OCI-M2 (cell line): ENCODE measurements around the gene CLK4.
A peak's percentile ranks its signal among the peaks of the same experiment; 100 is the strongest.

Source experiments
- DNase-seq: peaks from one replicate; lab custom pipeline; 2025; ENCODE audit not compliant: unreplicated experiment; lab: John Stamatoyannopoulos, UW

The CLK4 gene

DNA sequence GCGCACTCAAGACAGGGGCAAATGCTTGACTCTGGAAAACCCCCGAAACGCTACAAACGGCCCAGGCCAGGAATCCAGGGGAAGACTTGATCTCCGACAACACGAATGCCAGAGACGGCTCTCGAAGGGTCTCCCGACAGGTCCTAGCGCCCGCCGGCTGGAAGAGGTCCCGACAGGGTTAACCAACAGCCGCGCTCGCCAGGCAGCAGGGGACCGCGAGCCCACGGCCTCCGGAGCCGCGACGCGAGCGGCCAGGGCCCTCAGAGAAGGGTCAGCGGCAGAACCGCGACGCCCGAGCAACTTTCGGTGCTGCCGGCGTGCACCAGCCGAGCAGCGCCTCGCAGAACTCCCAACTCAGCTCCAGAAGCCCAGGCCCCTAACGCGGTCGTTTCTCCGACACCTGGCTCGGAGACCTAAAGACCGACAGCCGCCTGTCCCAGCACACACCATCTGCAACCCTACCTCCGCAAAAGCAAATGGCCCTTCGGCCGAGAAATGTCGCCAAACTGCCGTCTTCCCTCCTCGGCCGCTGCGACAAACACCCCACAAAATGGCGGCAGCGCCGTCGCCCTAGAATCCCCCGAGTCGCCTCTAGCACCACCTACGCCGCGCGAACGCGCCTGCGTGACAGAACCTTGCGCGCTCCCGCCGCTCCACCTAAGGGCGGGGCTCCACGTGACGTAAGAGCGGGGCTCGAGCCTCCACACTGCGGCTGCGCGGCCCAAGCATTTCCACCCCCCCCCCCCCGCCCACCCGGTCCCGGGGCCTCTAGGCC, at the start of gene CLK4:
TSS of gene CLK4 (minus strand) at position 567 of the 775 bp plus-strand sequence. CDS start 3,634 bp downstream, outside the sequence.
- peak; percentile 20 for DNase-seq

GRCh38 chr5:178675922-178676321, 49.1 kb upstream of the CLK4 start:
- DNase-seq, result no peak

DNA sequence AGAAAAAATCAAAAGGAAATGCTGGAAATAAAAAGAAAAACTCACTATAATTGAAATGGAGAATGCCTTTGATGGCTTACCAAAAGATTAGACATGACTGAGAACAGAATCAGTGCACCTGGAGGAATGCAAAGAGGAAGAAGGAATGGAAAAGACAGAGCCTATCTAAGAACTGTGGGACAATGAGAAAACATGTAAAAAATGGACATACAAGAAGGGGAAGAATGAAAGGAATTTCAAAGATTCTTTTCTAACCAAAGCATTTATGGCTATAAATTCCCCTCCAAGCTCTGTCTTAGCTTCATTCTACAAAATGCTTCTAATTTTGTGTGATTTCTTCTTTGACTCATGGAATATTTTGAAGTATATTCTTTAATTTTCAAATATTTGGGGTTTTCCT, 47.5 kb upstream of the CLK4 start:
- DNase-seq, result no peak

- no peak for DNase-seq
Measured at GRCh38 chr5:178673801-178674295, 47.0 kb upstream of the CLK4 start.

DNA sequence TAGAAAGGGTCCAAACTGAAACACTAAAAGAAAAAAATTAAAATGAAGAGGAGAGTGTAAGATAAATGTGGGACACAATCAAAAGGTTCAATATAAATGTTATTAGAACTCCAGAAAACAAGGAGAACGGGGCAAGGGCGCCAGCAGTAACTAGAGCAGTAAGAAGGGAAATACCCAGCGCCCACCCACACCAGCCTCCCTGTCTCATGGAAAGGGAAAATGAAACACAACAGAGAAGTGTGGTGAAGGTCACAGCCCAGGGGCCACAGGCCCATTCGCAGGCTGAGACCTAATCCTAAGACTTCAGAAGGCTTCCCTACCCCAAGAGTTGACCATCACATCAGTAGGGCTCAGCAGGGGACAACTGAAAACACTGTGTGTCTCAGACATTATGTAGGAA, 45.8 kb upstream of the CLK4 start:
- DNase-seq, result no peak

DNA sequence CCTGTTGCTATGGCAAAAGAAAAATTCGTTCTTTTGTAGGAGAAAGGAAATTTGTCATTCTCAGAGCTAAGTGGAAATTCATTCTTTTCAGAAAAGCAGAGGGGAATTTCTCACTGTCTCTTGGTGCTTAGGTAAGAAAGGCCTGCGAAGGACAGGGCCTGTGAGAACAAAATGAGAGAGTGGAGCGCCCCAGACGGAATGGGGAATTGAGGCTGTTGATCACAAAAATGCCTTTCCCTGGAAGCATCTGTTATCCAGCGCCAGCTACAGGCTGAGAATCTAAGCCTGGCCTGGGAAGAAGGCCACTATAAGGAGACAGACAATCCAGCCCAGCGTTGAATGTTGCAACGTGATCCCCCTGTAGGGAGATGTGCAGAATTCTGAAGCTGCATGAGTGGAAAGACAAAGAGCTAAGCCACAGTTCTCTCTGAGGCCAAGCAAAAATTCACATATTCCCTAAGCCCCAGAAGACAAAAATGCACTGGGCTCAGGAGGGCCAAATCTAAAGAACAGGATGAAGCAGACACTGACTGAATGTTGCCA, 44.8 kb upstream of the CLK4 start:
- DNase-seq, result no peak

- no peak for DNase-seq
Measured at GRCh38 chr5:178670351-178670885, 43.6 kb upstream of the CLK4 start.

- no peak for DNase-seq
Measured at GRCh38 chr5:178668579-178668978, 41.7 kb upstream of the CLK4 start.

DNA sequence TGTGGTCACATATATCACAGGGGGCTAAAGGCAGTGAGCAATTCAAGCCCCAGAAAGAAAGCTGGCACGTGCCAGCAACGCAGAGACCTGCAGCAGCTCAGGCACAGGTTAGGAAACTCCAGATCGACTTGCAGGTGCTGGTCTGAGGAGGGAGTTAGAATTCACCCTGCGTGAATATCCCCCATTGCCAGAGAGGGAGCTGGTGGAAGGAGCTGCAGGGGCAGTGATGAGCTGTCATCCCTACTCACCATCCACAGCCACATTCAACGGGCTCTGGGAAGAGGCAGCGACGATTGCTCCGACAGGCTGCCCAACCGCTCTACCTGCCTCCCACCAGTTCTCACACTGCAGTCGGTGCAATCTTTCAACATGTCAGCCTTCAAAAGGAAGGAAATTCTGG, 40.8 kb upstream of the CLK4 start:
- DNase-seq, result no peak

DNA sequence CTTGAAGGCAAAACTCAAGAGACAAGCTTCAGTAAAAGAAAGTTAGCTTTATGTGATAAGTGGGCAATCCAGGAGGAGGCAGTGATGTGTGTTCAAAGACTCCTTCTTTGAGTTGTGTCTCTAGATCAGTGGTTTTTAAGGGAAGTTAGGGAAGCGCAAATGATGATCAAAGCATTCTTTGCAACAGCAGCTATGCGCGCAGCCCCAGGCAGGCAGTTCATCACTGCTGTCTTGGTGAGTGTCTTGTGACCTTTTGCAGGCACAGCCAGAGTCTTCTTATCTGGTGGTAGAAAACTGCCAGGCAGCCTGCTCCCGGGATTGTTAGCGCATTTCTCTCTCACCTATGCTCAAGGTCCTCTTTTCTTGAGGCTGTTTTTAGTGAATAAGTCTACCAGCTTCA, 40.3 kb upstream of the CLK4 start:
- DNase-seq, result no peak

GRCh38 chr5:178664141-178664540, 37.3 kb upstream of the CLK4 start:
- no peak for DNase-seq

GRCh38 chr5:178662541-178662860, 35.7 kb upstream of the CLK4 start:
- no peak for DNase-seq

DNA sequence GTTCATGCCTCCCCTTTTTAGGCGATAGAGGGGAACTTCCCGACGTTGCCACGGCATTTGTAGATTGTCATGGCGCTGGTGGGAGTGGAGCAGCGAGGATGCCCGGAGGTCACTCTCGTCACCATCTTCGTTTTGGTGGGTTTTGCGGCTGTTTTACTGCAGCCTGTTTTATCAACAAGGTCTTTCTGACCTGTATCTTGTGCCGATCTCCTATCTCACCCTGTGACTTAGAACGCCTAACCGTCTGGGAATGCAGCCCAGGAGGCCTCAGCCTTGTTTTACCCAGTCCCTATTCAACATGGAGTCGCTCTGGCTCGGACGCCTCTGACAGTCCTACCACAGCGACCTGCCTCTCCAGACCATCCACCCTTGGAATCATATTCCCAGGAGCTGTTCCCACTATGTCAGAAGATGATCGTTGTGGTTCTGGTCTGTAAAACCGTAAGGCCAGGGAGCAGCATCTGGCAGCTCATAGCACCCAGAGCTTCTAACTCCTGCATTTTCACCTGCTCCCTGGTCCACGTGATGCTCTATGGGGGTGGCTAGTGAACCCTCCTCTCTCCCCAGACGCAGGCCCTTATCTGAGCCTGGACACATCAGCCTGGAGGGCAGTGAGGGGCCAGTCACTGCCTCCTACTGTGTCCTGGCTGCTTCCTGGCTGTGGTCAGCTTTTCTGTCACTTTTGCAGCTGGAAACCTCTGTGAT, 35.1 kb upstream of the CLK4 start:
- DNase-seq, result no peak

DNA sequence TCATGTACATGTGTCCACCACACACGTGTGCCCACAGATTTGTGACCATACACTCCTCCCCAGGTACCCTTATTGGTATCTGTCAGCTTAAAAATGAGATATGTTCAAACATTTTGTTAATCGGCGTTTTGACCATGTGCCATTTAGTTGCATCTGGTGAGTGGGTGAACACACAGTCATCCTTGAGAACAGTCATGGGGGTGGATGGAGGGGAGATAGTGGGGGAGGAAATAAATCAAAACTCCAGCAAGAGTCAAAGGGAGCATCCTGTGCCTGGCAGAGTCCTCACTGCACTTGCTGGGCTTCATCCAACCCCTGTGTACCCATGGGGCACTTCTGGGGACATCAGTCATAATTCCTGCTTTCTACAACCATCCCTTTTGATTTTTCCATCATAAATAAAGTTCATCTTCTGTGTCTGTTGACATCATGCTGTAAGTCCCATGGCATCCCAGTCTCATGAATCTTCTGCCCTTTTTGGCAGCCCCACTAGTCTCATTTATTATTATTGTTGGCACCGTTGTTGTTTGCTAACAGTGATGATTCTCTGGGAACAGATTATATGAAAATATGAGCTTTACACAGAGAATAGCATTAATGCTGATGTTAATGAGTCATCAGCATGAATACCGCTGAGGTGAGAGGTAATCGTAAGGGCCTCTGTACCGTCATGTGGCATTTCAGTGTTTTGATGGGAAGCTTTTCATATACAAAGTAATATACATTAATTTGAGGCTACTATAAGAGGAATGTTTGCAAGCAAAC, 24.4 kb upstream of the CLK4 start:
- DNase-seq, result no peak

GRCh38 chr5:178650214-178650613, 23.4 kb upstream of the CLK4 start:
- DNase-seq, result no peak

DNA sequence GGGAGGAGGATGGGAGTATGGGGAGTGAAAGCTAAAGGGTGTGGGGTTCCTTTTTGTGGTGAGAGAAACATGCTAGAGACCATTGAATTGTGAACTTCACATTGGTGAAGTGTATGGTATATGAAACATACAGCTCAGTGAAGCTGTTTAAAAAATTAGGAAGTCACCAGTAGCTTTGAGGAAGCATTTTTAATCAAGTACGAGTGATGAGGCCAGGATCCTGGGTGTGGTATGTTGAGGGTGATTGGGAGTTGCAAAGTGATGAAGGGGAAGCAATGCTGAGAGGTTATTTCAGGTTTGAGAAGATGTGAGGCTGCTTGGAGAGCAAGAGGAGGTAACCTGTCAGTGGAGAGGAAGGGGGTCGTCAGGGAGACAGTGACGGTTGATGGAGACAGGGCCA, 22.7 kb upstream of the CLK4 start:
- DNase-seq, result no peak

- no peak for DNase-seq
Measured at GRCh38 chr5:178644826-178645545, 18.1 kb upstream of the CLK4 start.

DNA sequence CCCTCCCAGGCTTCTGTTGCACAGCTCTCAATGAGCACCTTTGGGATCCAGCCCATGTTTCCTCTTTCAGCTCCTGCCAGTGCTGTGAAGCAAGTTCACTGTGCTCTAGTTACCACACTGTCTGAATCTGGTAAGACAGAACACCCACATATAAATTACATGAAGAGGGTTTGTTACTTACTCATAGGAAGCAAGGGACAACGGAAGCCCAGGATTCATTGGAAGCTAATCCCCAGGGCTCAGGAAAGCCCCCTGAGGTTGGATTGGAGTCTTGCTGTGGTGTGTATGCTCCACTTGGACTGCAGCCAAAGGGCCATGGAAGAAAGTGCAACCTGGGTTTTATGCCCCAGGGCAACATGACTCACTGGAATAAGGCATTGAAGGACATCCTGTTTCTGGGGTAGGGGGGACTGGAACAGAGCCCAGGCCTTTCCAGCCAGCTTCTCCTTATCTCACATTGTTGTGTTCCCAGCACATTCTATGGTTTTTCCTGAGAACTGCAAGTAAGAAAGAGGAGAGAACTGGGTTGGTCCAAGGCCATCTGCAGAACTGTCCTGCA, 15.6 kb upstream of the CLK4 start:
- no peak for DNase-seq

DNA sequence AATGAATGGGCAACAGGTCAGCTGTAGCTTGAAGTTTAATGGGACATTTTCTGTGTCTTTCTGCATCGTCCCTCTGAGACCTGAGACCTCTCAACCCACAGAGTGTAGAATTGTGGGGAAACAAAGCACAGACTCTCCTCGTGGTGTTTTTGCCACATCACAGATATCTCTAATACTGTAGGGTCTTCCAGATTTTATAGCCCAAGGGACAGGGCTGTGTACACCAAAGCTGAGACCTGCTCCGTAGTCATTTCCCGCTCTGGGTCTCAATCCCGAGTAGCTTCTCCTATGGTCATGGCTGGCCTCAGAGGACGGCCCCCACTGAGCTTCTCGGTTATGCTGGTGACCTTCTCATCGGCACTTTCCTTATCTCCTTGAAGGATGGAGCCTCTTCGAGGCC, 14.9 kb upstream of the CLK4 start:
- DNase-seq, result no peak

DNA sequence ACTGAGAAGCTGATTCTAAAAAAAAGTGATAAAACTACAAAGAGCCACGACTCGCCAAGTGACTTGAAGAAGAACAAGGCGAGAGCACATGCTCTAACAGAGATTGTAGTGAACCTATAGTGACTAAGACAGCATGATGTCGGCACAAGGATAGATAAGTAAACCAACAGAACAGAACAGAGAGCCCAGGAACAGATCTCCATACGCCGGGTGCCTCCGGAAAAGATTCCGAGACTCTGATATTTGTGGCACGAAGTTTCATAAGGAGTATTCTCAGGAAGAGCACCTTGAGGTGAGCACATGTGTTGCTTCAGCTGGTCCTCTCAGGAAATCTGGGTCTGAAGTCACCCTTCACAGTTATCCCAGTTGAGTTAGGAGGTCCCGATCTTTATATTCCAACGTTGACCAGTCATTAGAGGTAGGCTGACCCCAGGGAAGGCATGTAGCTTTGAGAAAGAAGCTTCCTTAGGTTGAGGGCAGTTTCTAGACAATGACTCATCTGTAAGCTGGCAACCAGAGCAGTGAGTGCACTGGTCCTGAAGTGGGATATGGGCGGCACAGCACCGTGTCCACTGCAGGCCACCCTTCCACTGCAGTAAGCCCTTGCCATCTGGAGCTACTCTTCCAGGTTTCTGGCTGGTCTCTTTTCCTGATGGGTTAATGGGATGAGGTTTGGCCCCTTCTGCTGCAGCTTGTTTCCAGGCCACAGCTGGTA, 13.6 kb upstream of the CLK4 start:
- DNase-seq, result no peak
